Activated CD8-positive, alpha-beta memory T cell treated with anti-CD3 and anti-CD28 coated beads, Interleukin-2, amount 10 ng/mL, durations not matched to agents 7 days and 5 days (primary cell): ENCODE measurements around the gene SMNDC1. TPM values are rescaled to one million over a fixed set of nuclear protein-coding genes. Genes with fewer than 3 reads are reported as not detected.

ENCODE experiments used
- ATAC-seq: fragments of 150-1000 bp; cut with Tn5 transposase; one replicate; pipeline ENCODE4 v1.10.0; 2021; ENCODE audit warnings: moderate library complexity
- CTCF ChIA-PET: fragments of 350-600 bp; sonication (Branson Sonifier 250); formaldehyde crosslinking; loops from one replicate; lab custom pipeline; 2021; ENCODE audit warnings: antibody characterized with exemption; lab: Charles Lee
- DNase-seq: peaks from one replicate; pipeline ENCODE4 v3.0.0-alpha.2; 2020
- H3K27ac Mint-ChIP-seq: one replicate; pipeline ENCODE4 v1.8.0; 2021; ENCODE audit warnings: mild to moderate bottlenecking, mixed read lengths
- H3K27me3 Mint-ChIP-seq: one replicate; pipeline ENCODE4 v1.8.0; 2021; ENCODE audit warnings: mixed read lengths
- H3K36me3 Mint-ChIP-seq: one replicate; pipeline ENCODE4 v1.8.0; 2021; ENCODE audit warnings: mild to moderate bottlenecking, mixed read lengths
- H3K4me1 Mint-ChIP-seq: one replicate; pipeline ENCODE4 v1.8.0; 2021; ENCODE audit warnings: mixed read lengths
- H3K4me3 Mint-ChIP-seq: one replicate; pipeline ENCODE4 v1.8.0; 2021; ENCODE audit warnings: mild to moderate bottlenecking, moderate library complexity, mixed read lengths
- H3K9me3 Mint-ChIP-seq: one replicate; pipeline ENCODE4 v1.8.0; 2022; ENCODE audit warnings: low read depth, mixed read lengths
- total RNA-seq, 2 experiments: library from RNA; stranded (reverse); gene quantifications; one replicate each; pipeline ENCODE4 v1.2.3, GENCODE V29; 2021

SMNDC1 gene
- total RNA-seq, 2 experiments from 2014 or later: 40.9 to 43.5 TPM

- ATAC-seq: peak; percentile 61
- Mint-ChIP-seq H3K4me3 (no peak overlapping the region), H3K27ac (peak overlapping the region; percentile 61), H3K36me3 (peaks cover 36% of the 10 kb centered on the region), H3K27me3 (no peaks in the 10 kb centered on the region), H3K9me3 (peaks cover 10% of the 10 kb centered on the region), H3K4me1 (peaks cover 47% of the 10 kb centered on the region)
- DNase-seq: no peak
- CTCF ChIA-PET: interaction anchor here (0.6 to 4.6 kb wide), 7 partner anchors 10 to 272 kb away, joined by 3 to 23 read pairs (median 5); no protein-coding TSS in a partner anchor
These were observed 19.6 kb upstream of the SMNDC1 start for GRCh38 chr10:110324201-110324804.

- no peak for ATAC-seq
- Mint-ChIP-seq H3K27ac (no peak overlapping the region), H3K27me3 (no peaks in the 10 kb centered on the region), H3K4me1 (peaks cover 52% of the 10 kb centered on the region), H3K36me3 (peaks cover 31% of the 10 kb centered on the region), H3K4me3 (no peak overlapping the region), H3K9me3 (peaks cover 8% of the 10 kb centered on the region)
- DNase-seq: no peak
- CTCF ChIA-PET: interaction anchor here (1.0 to 4.6 kb wide), 6 partner anchors 10 to 225 kb away, joined by 3 to 23 read pairs (median 6); no protein-coding TSS in a partner anchor
These were observed 18.8 kb upstream of the SMNDC1 start for GRCh38 chr10:110323503-110323902.

- DNase-seq (no peak), ATAC-seq (no peak)
- no peak overlapping the region for H3K27ac Mint-ChIP-seq
- H3K4me1 Mint-ChIP-seq: peaks cover 54% of the 10 kb centered on the region
- peaks cover 7% of the 10 kb centered on the region for H3K9me3 Mint-ChIP-seq
- H3K36me3 Mint-ChIP-seq: peaks cover 28% of the 10 kb centered on the region
- no peak overlapping the region for H3K4me3 Mint-ChIP-seq
- CTCF ChIA-PET: interaction anchor here (1.0 to 4.6 kb wide), 4 partner anchors 10 to 226 kb away, joined by 3 to 23 read pairs (median 4); no protein-coding TSS in a partner anchor
- no peaks in the 10 kb centered on the region for H3K27me3 Mint-ChIP-seq
These were observed 17.3 kb upstream of the SMNDC1 start for GRCh38 chr10:110321869-110322620.

GRCh38 chr10:110317866-110318850, 13.4 kb upstream of the SMNDC1 start:
- DNase-seq: no peak
- Mint-ChIP-seq H3K4me1 (peaks cover 34% of the 10 kb centered on the region), H3K4me3 (no peak overlapping the region)

GRCh38 chr10:110313674-110314073, 9.0 kb upstream of the SMNDC1 start:
- Mint-ChIP-seq H3K36me3 (no peaks in the 10 kb centered on the region), H3K27me3 (no peaks in the 10 kb centered on the region), H3K4me3 (no peak overlapping the region), H3K27ac (no peak overlapping the region), H3K9me3 (no peaks in the 10 kb centered on the region), H3K4me1 (peaks cover 51% of the 10 kb centered on the region)
- no peak for ATAC-seq
- DNase-seq: no peak
- CTCF ChIA-PET: interaction anchor here (0.7 to 3.1 kb wide), 8 partner anchors 9 to 236 kb away, joined by 3 to 15 read pairs (median 7); partner anchors contain the start of gene SMNDC1

More at GRCh38 chr10:110317866-110318850, 13.4 kb upstream of the SMNDC1 start:
- Mint-ChIP-seq H3K36me3 (peaks cover 17% of the 10 kb centered on the region), H3K27me3 (no peaks in the 10 kb centered on the region), H3K27ac (no peak overlapping the region), H3K9me3 (peaks cover 7% of the 10 kb centered on the region)
- peak; percentile 39 for ATAC-seq
- CTCF ChIA-PET: interaction anchor here (0.8 to 1.2 kb wide), 3 partner anchors 37 to 282 kb away, joined by 3 read pairs; no protein-coding TSS in a partner anchor

GRCh38 chr10:110312206-110312605, 7.5 kb upstream of the SMNDC1 start:
- ATAC-seq (no peak), DNase-seq (no peak)
- Mint-ChIP-seq H3K4me1 (peaks cover 44% of the 10 kb centered on the region), H3K27me3 (no peaks in the 10 kb centered on the region), H3K36me3 (no peaks in the 10 kb centered on the region), H3K27ac (no peak overlapping the region), H3K9me3 (no peaks in the 10 kb centered on the region), H3K4me3 (no peak overlapping the region)
- CTCF ChIA-PET: interaction anchor here (0.6 to 3.1 kb wide), 12 partner anchors 21 to 360 kb away, joined by 3 to 15 read pairs (median 4); no protein-coding TSS in a partner anchor

GRCh38 chr10:110311357-110311949, 6.7 kb upstream of the SMNDC1 start:
- ATAC-seq: peak; percentile 72
- Mint-ChIP-seq H3K4me3 (no peak overlapping the region), H3K27me3 (no peaks in the 10 kb centered on the region), H3K27ac (peak overlapping the region; percentile 50), H3K36me3 (no peaks in the 10 kb centered on the region), H3K4me1 (peaks cover 44% of the 10 kb centered on the region), H3K9me3 (no peaks in the 10 kb centered on the region)
- CTCF ChIA-PET: interaction anchor here (0.8 to 3.1 kb wide), 16 partner anchors 22 to 361 kb away, joined by 3 to 18 read pairs (median 5); no protein-coding TSS in a partner anchor
- peak; percentile 56 for DNase-seq

- no peaks in the 10 kb centered on the region for H3K36me3 Mint-ChIP-seq
- H3K27me3 Mint-ChIP-seq: no peaks in the 10 kb centered on the region
- peaks cover 50% of the 10 kb centered on the region for H3K4me1 Mint-ChIP-seq
- DNase-seq (no peak), ATAC-seq (no peak)
- no peak overlapping the region for H3K27ac Mint-ChIP-seq
- H3K4me3 Mint-ChIP-seq: no peak overlapping the region
- no peaks in the 10 kb centered on the region for H3K9me3 Mint-ChIP-seq
- CTCF ChIA-PET: interaction anchor here (0.6 to 2.5 kb wide), 15 partner anchors 17 to 361 kb away, joined by 3 to 18 read pairs (median 4); no protein-coding TSS in a partner anchor
These were observed 6.0 kb upstream of the SMNDC1 start for GRCh38 chr10:110310741-110311140.

GRCh38 chr10:110307805-110308204, 3.1 kb upstream of the SMNDC1 start:
- Mint-ChIP-seq H3K27me3 (no peaks in the 10 kb centered on the region), H3K4me1 (peaks cover 56% of the 10 kb centered on the region), H3K4me3 (no peak overlapping the region), H3K9me3 (no peaks in the 10 kb centered on the region), H3K36me3 (peaks cover 8% of the 10 kb centered on the region), H3K27ac (no peak overlapping the region)
- CTCF ChIA-PET: interaction anchor here (0.7 to 5.5 kb wide), 13 partner anchors 46 to 371 kb away, joined by 3 to 52 read pairs (median 8); partner anchors contain the start of gene DUSP5
- DNase-seq: no peak
- ATAC-seq: no peak

GRCh38 chr10:110306452-110306768, 1.7 kb upstream of the SMNDC1 start:
- H3K4me3 Mint-ChIP-seq: peak overlapping the region; percentile 97
- H3K27me3 Mint-ChIP-seq: no peaks in the 10 kb centered on the region
- H3K4me1 Mint-ChIP-seq: peaks cover 61% of the 10 kb centered on the region
- no peak for DNase-seq
- peaks cover 21% of the 10 kb centered on the region for H3K36me3 Mint-ChIP-seq
- ATAC-seq: no peak
- H3K27ac Mint-ChIP-seq: peak overlapping the region; percentile 98
- H3K9me3 Mint-ChIP-seq: no peaks in the 10 kb centered on the region
- CTCF ChIA-PET: interaction anchor here (0.6 to 5.5 kb wide), 29 partner anchors 23 to 366 kb away, joined by 3 to 52 read pairs (median 4); partner anchors contain the start of genes DUSP5 and SMC3

- CTCF ChIA-PET: interaction anchor here (0.7 to 5.5 kb wide), 42 partner anchors 8 to 422 kb away, joined by 3 to 52 read pairs (median 4); partner anchors contain the start of genes DUSP5 and SMC3
- peak overlapping the region; percentile 97 for H3K4me3 Mint-ChIP-seq
- H3K27me3 Mint-ChIP-seq: no peaks in the 10 kb centered on the region
- peaks cover 26% of the 10 kb centered on the region for H3K36me3 Mint-ChIP-seq
- peaks cover 61% of the 10 kb centered on the region for H3K4me1 Mint-ChIP-seq
- peak; percentile 58 for ATAC-seq
- no peaks in the 10 kb centered on the region for H3K9me3 Mint-ChIP-seq
- peak overlapping the region; percentile 98 for H3K27ac Mint-ChIP-seq
- DNase-seq: peak; percentile 76
These were observed 1.2 kb upstream of the SMNDC1 start for GRCh38 chr10:110305767-110306451.
